HEK293 (cell line): ENCODE measurements around the gene IST1.

ENCODE experiments used
- CTCF ChIA-PET: fragments of 350-600 bp; formaldehyde crosslinking; extraction: SDS; loops from one replicate; lab custom pipeline; 2021; ENCODE audit warnings: antibody characterized with exemption; lab: Yijun Ruan, JAX
- POLR2A ChIA-PET: fragments of 300-600 bp; formaldehyde crosslinking; extraction: SDS; loops from one replicate; lab custom pipeline; 2020; ENCODE audit warnings: antibody characterized with exemption, inconsistent platforms; lab: Yijun Ruan, JAX
- H3K27ac ChIP-seq: fragments of 200-500 bp; sonication (Bioruptor generic); 2 replicates; pipeline ENCODE4 v1.5.1; 2014; ENCODE audit warnings: low read depth, low read length, control low read depth, inconsistent platforms; ENCODE audit errors: extremely low read depth
- H3K36me3 ChIP-seq, 2 experiments: fragments of 200-500 bp in 1 of 2; sonication (Bioruptor generic) in 1 of 2; 1 replicate in 1 of 2; 2 replicates in 1 of 2; pipeline ENCODE4 v1.5.1; 2014 to 2017; ENCODE audit warnings: inconsistent platforms in 2 of 2, low read length in 2 of 2; ENCODE audit not compliant: control insufficient read depth in 2 of 2, insufficient read depth in 1 of 2
- H3K4me1 ChIP-seq: fragments of 200-500 bp; sonication (Bioruptor generic); 2 replicates; pipeline ENCODE4 v1.5.1; 2014; ENCODE audit warnings: mild to moderate bottlenecking, low read length, inconsistent platforms; ENCODE audit not compliant: control insufficient read depth, insufficient read depth
- H3K4me3 ChIP-seq: 2 replicates; pipeline ENCODE4 v1.5.1; 2011; ENCODE audit warnings: low read depth, mild to moderate bottlenecking, control low read depth, low read length, moderate library complexity
- H3K9me3 ChIP-seq: fragments of 200-500 bp; sonication (Bioruptor generic); 2 replicates; pipeline ENCODE4 v1.5.1; 2014; ENCODE audit warnings: low read depth, low read length, inconsistent platforms; ENCODE audit not compliant: control insufficient read depth, insufficient read depth
- SCRT2 ChIP-seq: fragments of 450-650 bp; formaldehyde crosslinking; IDR thresholded peaks from 2 replicates; pipeline ENCODE4 v1.5.1; 2016; ENCODE audit warnings: missing biosample characterization, missing genetic modification characterization
- WT1 ChIP-seq: fragments of 450-650 bp; formaldehyde crosslinking; IDR thresholded peaks from 2 replicates; pipeline ENCODE4 v1.5.1; 2016; ENCODE audit warnings: missing biosample characterization, missing genetic modification characterization
- ZFP3 ChIP-seq: fragments of 450-650 bp; formaldehyde crosslinking; IDR thresholded peaks from 2 replicates; pipeline ENCODE4 v1.5.1; 2016; ENCODE audit warnings: low read depth, missing biosample characterization, missing genetic modification characterization
- ZNF175 ChIP-seq: fragments of 450-650 bp; formaldehyde crosslinking; IDR thresholded peaks from 2 replicates; pipeline ENCODE4 v1.5.1; 2016; ENCODE audit warnings: missing biosample characterization, missing genetic modification characterization
- ZNF274 ChIP-seq, 2 experiments: fragments of 200-500 bp in 1 of 2; fragments of 450-650 bp in 1 of 2; sonication (Bioruptor generic) in 1 of 2; formaldehyde crosslinking in 1 of 2; IDR thresholded peaks; 2 replicates each; pipeline versions ENCODE4 v1.5.1 to v1.6.1; 2014 to 2016; ENCODE audit warnings: borderline replicate concordance in 1 of 2, inconsistent platforms in 1 of 2, low read length in 1 of 2, missing biosample characterization in 1 of 2, missing genetic modification characterization in 1 of 2
- ZNF335 ChIP-seq: fragments of 450-650 bp; formaldehyde crosslinking; conservative IDR thresholded peaks from 2 replicates; pipeline ENCODE4 v1.5.1; 2016; ENCODE audit warnings: missing biosample characterization, missing genetic modification characterization
- ZNF416 ChIP-seq: fragments of 450-650 bp; formaldehyde crosslinking; IDR thresholded peaks from 2 replicates; pipeline ENCODE4 v1.5.1; 2016; ENCODE audit warnings: missing biosample characterization, missing genetic modification characterization
- ZNF560 ChIP-seq: fragments of 450-650 bp; formaldehyde crosslinking; IDR thresholded peaks from 2 replicates; pipeline ENCODE4 v1.5.1; 2017; ENCODE audit warnings: missing biosample characterization, missing genetic modification characterization, borderline replicate concordance
- ZNF571 ChIP-seq: fragments of 450-650 bp; formaldehyde crosslinking; IDR thresholded peaks from 2 replicates; pipeline ENCODE4 v1.5.0; 2017; ENCODE audit warnings: missing biosample characterization, missing genetic modification characterization
- ZNF621 ChIP-seq: fragments of 450-650 bp; formaldehyde crosslinking; IDR thresholded peaks from 2 replicates; pipeline ENCODE4 v1.5.1; 2017; ENCODE audit warnings: missing biosample characterization, missing genetic modification characterization
- ZNF658 ChIP-seq: fragments of 450-650 bp; formaldehyde crosslinking; IDR thresholded peaks from 2 replicates; pipeline ENCODE4; 2016; ENCODE audit warnings: missing biosample characterization, missing genetic modification characterization
- ZNF664 ChIP-seq: fragments of 450-650 bp; formaldehyde crosslinking; IDR thresholded peaks from 2 replicates; pipeline ENCODE4 v1.5.1; 2016; ENCODE audit warnings: missing biosample characterization, missing genetic modification characterization
- ZNF776 ChIP-seq: fragments of 450-650 bp; formaldehyde crosslinking; IDR thresholded peaks from 2 replicates; pipeline ENCODE4 v1.5.0; 2017; ENCODE audit warnings: missing biosample characterization, missing genetic modification characterization, borderline replicate concordance
- TF ChIP-seq, protein P1 (sequence below): fragments of 450-650 bp; formaldehyde crosslinking; IDR thresholded peaks from 2 replicates; pipeline ENCODE4 v1.5.1; 2016; ENCODE audit warnings: missing biosample characterization, missing genetic modification characterization
- TF ChIP-seq, protein P2 (sequence below): fragments of 450-650 bp; formaldehyde crosslinking; IDR thresholded peaks from 2 replicates; pipeline ENCODE4 v1.5.1; 2016; ENCODE audit warnings: missing biosample characterization, missing genetic modification characterization
- TF ChIP-seq, protein P3 (sequence below): fragments of 450-650 bp; formaldehyde crosslinking; IDR thresholded peaks from 2 replicates; pipeline ENCODE4 v1.5.1; 2016; ENCODE audit warnings: missing biosample characterization, missing genetic modification characterization, low read depth
- TF ChIP-seq, protein P4 (sequence below): fragments of 450-650 bp; formaldehyde crosslinking; IDR thresholded peaks from 2 replicates; pipeline ENCODE4 v1.5.1; 2016; ENCODE audit warnings: missing biosample characterization, missing genetic modification characterization

Gene IST1

DNA sequence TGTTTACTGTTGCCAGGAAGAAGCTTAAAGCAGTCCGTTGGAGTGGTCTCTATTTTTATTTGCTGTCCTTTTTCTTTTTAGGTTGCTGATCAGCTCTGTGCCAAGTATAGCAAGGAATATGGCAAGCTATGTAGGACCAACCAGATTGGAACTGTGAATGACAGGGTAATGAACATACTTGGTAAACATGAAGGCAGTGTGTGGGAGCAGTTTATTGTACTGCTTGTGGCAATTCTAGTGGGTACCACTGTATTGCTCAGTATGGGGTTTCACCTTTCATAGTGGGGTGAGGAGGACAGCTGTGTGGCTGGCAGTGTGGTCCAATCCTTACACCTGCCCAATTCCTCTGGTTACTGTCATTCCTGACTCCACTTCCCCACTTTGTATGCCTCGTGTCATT, 25.3 kb downstream of the IST1 start:
- no peak overlapping the region for H3K27ac ChIP-seq
- H3K36me3 ChIP-seq: peaks cover 40 to 99% of the 10 kb centered on the region in 2 experiments
- TF ChIP-seq, protein P1, sequence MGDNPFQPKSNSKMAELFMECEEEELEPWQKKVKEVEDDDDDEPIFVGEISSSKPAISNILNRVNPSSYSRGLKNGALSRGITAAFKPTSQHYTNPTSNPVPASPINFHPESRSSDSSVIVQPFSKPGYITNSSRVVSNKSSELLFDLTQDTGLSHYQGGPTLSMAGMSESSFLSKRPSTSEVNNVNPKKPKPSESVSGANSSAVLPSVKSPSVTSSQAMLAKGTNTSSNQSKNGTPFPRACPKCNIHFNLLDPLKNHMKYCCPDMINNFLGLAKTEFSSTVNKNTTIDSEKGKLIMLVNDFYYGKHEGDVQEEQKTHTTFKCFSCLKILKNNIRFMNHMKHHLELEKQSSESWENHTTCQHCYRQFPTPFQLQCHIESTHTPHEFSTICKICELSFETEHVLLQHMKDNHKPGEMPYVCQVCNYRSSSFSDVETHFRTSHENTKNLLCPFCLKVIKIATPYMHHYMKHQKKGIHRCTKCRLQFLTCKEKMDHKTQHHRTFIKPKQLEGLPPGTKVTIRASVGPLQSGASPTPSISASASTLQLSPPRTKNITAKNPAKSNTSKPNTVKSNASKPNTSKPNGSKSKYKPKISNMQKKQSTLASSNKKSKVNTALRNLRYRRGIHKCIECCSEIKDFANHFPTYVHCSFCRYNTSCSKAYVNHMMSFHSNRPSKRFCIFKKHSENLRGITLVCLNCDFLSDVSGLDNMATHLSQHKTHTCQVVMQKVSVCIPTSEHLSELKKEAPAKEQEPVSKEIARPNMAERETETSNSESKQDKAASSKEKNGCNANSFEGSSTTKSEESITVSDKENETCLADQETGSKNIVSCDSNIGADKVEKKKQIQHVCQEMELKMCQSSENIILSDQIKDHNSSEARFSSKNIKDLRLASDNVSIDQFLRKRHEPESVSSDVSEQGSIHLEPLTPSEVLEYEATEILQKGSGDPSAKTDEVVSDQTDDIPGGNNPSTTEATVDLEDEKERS (tag by site-specific recombination): no peak
- TF ChIP-seq ZNF621 (tag by site-specific recombination) (no peak), ZNF416 (tag by site-specific recombination) (no peak), ZNF335 (tag by site-specific recombination) (no peak), ZNF274 (IDR thresholded peaks at IDR 0.05; ENCODE audit: low read length) (no peak), ZNF274 (tag by site-specific recombination; IDR thresholded peaks at IDR 0.05; ENCODE audit: borderline replicate concordance) (no peak), ZNF664 (no peak), ZNF776 (tag by site-specific recombination) (no peak), ZNF571 (tag by site-specific recombination) (no peak)
- TF ChIP-seq, protein P2, sequence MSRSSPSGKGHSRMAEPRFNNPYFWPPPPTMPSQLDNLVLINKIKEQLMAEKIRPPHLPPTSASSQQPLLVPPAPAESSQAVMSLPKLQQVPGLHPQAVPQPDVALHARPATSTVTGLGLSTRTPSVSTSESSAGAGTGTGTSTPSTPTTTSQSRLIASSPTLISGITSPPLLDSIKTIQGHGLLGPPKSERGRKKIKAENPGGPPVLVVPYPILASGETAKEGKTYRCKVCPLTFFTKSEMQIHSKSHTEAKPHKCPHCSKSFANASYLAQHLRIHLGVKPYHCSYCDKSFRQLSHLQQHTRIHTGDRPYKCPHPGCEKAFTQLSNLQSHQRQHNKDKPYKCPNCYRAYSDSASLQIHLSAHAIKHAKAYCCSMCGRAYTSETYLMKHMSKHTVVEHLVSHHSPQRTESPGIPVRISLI (tag by site-specific recombination): no peak
- TF ChIP-seq, protein P3, sequence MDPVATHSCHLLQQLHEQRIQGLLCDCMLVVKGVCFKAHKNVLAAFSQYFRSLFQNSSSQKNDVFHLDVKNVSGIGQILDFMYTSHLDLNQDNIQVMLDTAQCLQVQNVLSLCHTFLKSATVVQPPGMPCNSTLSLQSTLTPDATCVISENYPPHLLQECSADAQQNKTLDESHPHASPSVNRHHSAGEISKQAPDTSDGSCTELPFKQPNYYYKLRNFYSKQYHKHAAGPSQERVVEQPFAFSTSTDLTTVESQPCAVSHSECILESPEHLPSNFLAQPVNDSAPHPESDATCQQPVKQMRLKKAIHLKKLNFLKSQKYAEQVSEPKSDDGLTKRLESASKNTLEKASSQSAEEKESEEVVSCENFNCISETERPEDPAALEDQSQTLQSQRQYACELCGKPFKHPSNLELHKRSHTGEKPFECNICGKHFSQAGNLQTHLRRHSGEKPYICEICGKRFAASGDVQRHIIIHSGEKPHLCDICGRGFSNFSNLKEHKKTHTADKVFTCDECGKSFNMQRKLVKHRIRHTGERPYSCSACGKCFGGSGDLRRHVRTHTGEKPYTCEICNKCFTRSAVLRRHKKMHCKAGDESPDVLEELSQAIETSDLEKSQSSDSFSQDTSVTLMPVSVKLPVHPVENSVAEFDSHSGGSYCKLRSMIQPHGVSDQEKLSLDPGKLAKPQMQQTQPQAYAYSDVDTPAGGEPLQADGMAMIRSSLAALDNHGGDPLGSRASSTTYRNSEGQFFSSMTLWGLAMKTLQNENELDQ (tag by site-specific recombination): no peak
- no peaks in the 10 kb centered on the region for H3K9me3 ChIP-seq
- ChIA-PET POLR2A (interaction anchor here (0.8 kb wide), 1 partner anchor 12 kb away, joined by 3 read pairs; no protein-coding TSS in a partner anchor), CTCF (interaction anchor here (1.2 kb wide), 1 partner anchor 38 kb away, joined by 4 read pairs; no protein-coding TSS in a partner anchor)
- no peaks in the 10 kb centered on the region for H3K4me1 ChIP-seq
- H3K4me3 ChIP-seq: no peak overlapping the region

DNA sequence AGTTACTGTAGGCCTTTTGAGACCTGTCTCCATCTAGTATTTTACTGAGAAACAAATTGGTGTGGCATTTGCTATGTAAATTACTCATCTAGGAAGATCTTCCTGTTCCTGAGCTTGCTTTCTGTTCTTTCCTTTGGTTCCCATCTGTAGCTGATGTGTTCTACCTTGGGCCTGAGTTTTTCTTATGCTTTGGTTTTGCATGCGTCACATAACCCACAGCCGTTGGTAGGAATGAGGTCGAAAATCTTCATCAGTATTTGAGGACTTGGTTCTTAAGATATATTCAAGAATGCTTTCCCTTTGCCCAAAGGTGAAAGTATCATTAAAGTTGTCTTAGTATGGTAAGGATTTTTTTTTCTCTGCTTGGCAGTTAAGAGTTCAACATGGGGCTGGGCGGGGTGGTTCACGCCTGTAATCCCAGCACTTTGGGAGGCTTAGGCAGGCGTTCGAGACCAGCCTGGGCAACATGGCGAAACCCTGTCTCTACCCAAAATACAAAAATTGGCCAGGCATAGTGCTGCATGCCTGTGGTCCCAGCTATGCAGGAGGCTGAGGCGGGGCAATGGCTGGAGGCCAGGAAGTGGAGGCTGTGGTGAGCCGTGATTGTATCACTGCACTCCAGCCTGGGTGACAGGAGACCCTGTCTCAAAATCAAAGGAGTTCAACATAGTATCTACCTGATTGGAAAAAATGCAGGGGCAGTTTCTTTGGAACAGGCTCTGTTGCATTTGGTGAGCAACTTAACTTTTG, 28.8 kb downstream of the IST1 start:
- ChIA-PET POLR2A (interaction anchor here (1.0 kb wide), 1 partner anchor 28 kb away, joined by 4 read pairs; no protein-coding TSS in a partner anchor), CTCF (no interaction called here)
- Histone ChIP-seq H3K27ac (no peak overlapping the region), H3K9me3 (no peaks in the 10 kb centered on the region), H3K4me3 (no peak overlapping the region), H3K4me1 (peaks cover 10% of the 10 kb centered on the region; the same call in 1 of the 2 replicates), H3K36me3 (peaks cover 51 to 98% of the 10 kb centered on the region in 2 experiments)
- TF ChIP-seq ZNF658 (tag by site-specific recombination) (no peak), SCRT2 (tag by site-specific recombination) (no peak), ZNF175 (tag by site-specific recombination) (no peak), WT1 (tag by site-specific recombination) (no peak), ZFP3 (tag by site-specific recombination) (no peak), ZNF560 (tag by site-specific recombination) (no peak)
- TF ChIP-seq, protein P4, sequence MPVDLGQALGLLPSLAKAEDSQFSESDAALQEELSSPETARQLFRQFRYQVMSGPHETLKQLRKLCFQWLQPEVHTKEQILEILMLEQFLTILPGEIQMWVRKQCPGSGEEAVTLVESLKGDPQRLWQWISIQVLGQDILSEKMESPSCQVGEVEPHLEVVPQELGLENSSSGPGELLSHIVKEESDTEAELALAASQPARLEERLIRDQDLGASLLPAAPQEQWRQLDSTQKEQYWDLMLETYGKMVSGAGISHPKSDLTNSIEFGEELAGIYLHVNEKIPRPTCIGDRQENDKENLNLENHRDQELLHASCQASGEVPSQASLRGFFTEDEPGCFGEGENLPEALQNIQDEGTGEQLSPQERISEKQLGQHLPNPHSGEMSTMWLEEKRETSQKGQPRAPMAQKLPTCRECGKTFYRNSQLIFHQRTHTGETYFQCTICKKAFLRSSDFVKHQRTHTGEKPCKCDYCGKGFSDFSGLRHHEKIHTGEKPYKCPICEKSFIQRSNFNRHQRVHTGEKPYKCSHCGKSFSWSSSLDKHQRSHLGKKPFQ (tag by site-specific recombination): no peak
